Calu3 (cell line): ENCODE data around the gene SLC7A6OS. TPM values are rescaled to one million over a fixed set of nuclear protein-coding genes. Genes with fewer than 3 reads are reported as not detected.

Experiments used
- BruUV-seq: library from RNA; stranded (reverse); fragments of 400-500 nt; replicated peaks from 2 replicates; lab custom pipeline; 2021; lab: Mats Ljungman, UMichigan
- CTCF ChIA-PET: fragments of 300-600 bp; sonication (Branson Sonifier 250); formaldehyde crosslinking; loops from one replicate; lab custom pipeline; 2022; ENCODE audit warnings: antibody characterized with exemption; lab: Charles Lee
- DNase-seq: peaks from one replicate; pipeline ENCODE4 v3.0.0; 2022
- H3K27ac Mint-ChIP-seq: one replicate; pipeline ENCODE4 v1.8.0; 2022; ENCODE audit warnings: mixed read lengths; ENCODE audit not compliant: unreplicated experiment
- H3K27me3 Mint-ChIP-seq: one replicate; pipeline ENCODE4 v1.8.0; 2022; ENCODE audit warnings: mixed read lengths; ENCODE audit not compliant: unreplicated experiment
- H3K36me3 Mint-ChIP-seq: one replicate; pipeline ENCODE4 v1.8.0; 2022; ENCODE audit warnings: mild to moderate bottlenecking, moderate library complexity, mixed read lengths; ENCODE audit not compliant: insufficient read depth, unreplicated experiment
- H3K4me1 Mint-ChIP-seq: one replicate; pipeline ENCODE4 v1.8.0; 2022; ENCODE audit warnings: mild to moderate bottlenecking, low read depth, mixed read lengths; ENCODE audit not compliant: unreplicated experiment
- H3K4me3 Mint-ChIP-seq: one replicate; pipeline ENCODE4 v1.8.0; 2022; ENCODE audit warnings: mild to moderate bottlenecking, low read depth, moderate library complexity, mixed read lengths; ENCODE audit not compliant: unreplicated experiment
- H3K9me3 Mint-ChIP-seq: one replicate; pipeline ENCODE4 v1.8.0; 2022; ENCODE audit warnings: low read depth, mixed read lengths; ENCODE audit not compliant: unreplicated experiment
- CTCF ChIP-seq: fragments of 200-600 bp; IDR thresholded peaks from one replicate; pipeline ENCODE4 v1.8.0; 2022; ENCODE audit warnings: antibody characterized with exemption; ENCODE audit not compliant: unreplicated experiment
- intact Hi-C: fragments of 100-400 bp; cut with micrococcal nuclease; formaldehyde crosslinking; loops from one replicate; pipeline ENCODE4 v1.10.0; 2022; ENCODE audit not compliant: unreplicated experiment
- total RNA-seq: library from RNA; stranded (reverse); gene quantifications from 2 replicates; pipeline ENCODE4 v1.2.3, GENCODE V29; 2022

Gene SLC7A6OS
- total RNA-seq, 1 experiment from 2014 or later = 28.4 TPM

DNA sequence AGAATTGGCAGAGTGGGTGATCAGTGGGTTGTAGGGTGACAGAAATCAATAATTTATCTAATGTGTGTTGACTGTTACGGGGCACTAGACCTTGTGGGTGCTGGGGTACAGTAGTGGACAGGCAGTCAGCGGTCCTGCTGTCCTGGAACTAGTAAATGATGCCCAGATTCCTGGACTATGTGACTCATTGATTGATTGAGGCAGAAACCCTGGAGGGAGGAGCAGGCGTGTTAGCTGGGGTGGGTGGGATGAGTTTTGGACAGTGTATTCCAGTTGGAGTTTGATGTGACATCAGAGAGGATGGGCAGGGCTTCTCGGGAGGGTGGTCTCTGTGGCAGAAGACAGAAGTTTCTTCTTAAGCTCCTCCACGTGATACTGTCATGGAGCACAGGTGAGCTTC is 24.4 kb upstream of the SLC7A6OS start:
- no peak for DNase-seq
- no peak overlapping the region for H3K27ac Mint-ChIP-seq

GRCh38 chr16:68332411-68333121 is 21.8 kb upstream of the SLC7A6OS start:
- CTCF ChIA-PET = no interaction called here
- no peak for TF ChIP-seq CTCF
- peaks cover 17% of the 10 kb centered on the region for H3K36me3 Mint-ChIP-seq
- no peak overlapping the region for H3K4me3 Mint-ChIP-seq
- intact Hi-C loops = no loop called here
- no peaks in the 10 kb centered on the region for H3K4me1 Mint-ChIP-seq
- no peak for DNase-seq
- no peaks in the 10 kb centered on the region for H3K27me3 Mint-ChIP-seq
- no TSS peak for BruUV-seq
- no peaks in the 10 kb centered on the region for H3K9me3 Mint-ChIP-seq
- no peak overlapping the region for H3K27ac Mint-ChIP-seq

More for the DNA sequence above, 24.4 kb upstream of the SLC7A6OS start:
- BruUV-seq = no TSS peak
- TF ChIP-seq CTCF = no peak
- Mint-ChIP-seq H3K4me3 (no peak overlapping the region), H3K4me1 (no peaks in the 10 kb centered on the region), H3K27me3 (no peaks in the 10 kb centered on the region), H3K9me3 (no peaks in the 10 kb centered on the region), H3K36me3 (peaks cover 21% of the 10 kb centered on the region)
- intact Hi-C loops = no loop called here
- CTCF ChIA-PET = interaction anchor here (0.6 to 0.7 kb wide), 3 partner anchors 16 to 584 kb away, joined by 3 read pairs; no protein-coding TSS in a partner anchor

GRCh38 chr16:68331879-68332410 is 21.2 kb upstream of the SLC7A6OS start:
- Mint-ChIP-seq H3K27me3 (no peaks in the 10 kb centered on the region), H3K9me3 (no peaks in the 10 kb centered on the region), H3K27ac (no peak overlapping the region), H3K4me1 (no peaks in the 10 kb centered on the region), H3K36me3 (peaks cover 22% of the 10 kb centered on the region), H3K4me3 (no peak overlapping the region)
- CTCF ChIA-PET = no interaction called here
- DNase-seq = no peak
- no TSS peak for BruUV-seq
- TF ChIP-seq CTCF = no peak
- intact Hi-C loops = no loop called here

GRCh38 chr16:68328860-68329390 is 18.2 kb upstream of the SLC7A6OS start:
- no peak for DNase-seq
- Mint-ChIP-seq H3K9me3 (no peaks in the 10 kb centered on the region), H3K4me3 (no peak overlapping the region), H3K36me3 (peaks cover 24% of the 10 kb centered on the region), H3K27me3 (no peaks in the 10 kb centered on the region), H3K27ac (no peak overlapping the region), H3K4me1 (no peaks in the 10 kb centered on the region)
- intact Hi-C loops = loop anchor here (1.0 kb wide), 2 partner anchors 68 to 89 kb away; no protein-coding TSS in a partner anchor
- no TSS peak for BruUV-seq
- CTCF ChIA-PET = interaction anchor here (0.7 to 1.1 kb wide), 2 partner anchors 67 to 92 kb away, joined by 3 to 8 read pairs; no protein-coding TSS in a partner anchor
- no peak for TF ChIP-seq CTCF
